Stomach (tissue), 4 donors: ENCODE measurements around the gene RAB18.

Source experiments
- EP300 ChIP-seq: sonication (generic); formaldehyde crosslinking; IDR thresholded peaks from one replicate; pipeline ENCODE4 v1.6.1; 2017; ENCODE audit warnings: antibody characterized with exemption
- POLR2AphosphoS5 ChIP-seq, 3 donors: sonication (generic); formaldehyde crosslinking; IDR thresholded peaks; one replicate each; pipeline ENCODE4 v1.6.1; 2016; ENCODE audit warnings: antibody characterized with exemption in 3 of 3

DNA sequence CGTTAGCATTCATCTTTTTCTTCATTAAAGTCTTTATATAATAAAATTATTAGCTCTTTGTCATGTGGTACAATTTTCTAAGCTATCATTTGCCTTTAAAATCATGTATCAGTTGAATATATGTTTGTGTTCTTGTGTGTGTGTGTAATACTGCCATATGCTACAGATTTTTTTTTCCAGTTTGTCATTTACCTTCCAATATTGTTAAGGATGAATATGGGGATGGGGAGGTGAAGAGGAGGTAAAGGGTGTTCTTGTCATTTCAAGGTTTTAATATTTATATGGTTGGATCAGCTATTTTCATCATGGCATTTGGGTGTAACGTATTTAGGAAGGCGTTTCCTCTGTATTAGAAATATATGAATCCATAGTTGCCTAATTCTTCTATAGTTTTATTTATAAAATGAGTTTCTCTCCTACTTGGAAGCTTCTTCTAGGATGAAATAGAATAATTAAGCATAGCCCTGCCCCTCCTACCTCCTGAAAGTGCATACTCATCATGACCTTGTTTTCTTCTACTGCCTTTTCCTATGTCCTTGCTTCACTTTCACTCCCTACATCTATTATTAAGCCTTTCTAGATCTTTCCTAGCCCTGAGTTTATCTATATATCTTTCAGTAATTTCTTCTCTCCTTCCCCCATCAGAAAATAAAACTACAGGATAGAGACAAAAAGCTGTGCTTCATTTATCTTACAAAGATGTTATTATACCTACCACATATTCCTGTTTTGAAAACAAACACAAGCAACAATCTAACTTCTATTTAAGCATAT, 25.1 kb downstream of the RAB18 start:
- TF ChIP-seq EP300 (no peak), POLR2AphosphoS5 (IDR thresholded peaks at IDR 0.05) (no peak)
